Central memory CD8-positive, alpha-beta T cell (primary cell): Measurements from ENCODE around the gene MCCC2.
A peak's percentile ranks its signal among the peaks of the same experiment; 100 is the strongest.
"Not testable (repeated sequence)": the region's sequence is repeated elsewhere in the genome, so short reads cannot be mapped to it uniquely, and the experiment has no call there.

ENCODE experiments used
- ATAC-seq: fragments of 150-1000 bp; cut with Tn5 transposase; replicated peaks from 2 replicates; pipeline ENCODE4 v1.10.0; 2022; ENCODE audit warnings: mild to moderate bottlenecking, moderate FRiP score, moderate number of reproducible peaks; ENCODE audit not compliant: poor library complexity, severe bottlenecking; ENCODE audit errors: extremely low read depth
- DNase-seq, 2 donors: peaks; one replicate each; pipeline ENCODE4 v3.0.0; 2021; ENCODE audit warnings: low spot score in 2 of 2
- H3K27ac Mint-ChIP-seq: one replicate; pipeline ENCODE4 v1.8.0; 2022; ENCODE audit warnings: low read depth, mild to moderate bottlenecking, moderate library complexity, mixed read lengths
- H3K27me3 Mint-ChIP-seq: one replicate; pipeline ENCODE4 v1.8.0; 2022; ENCODE audit warnings: mixed read lengths
- H3K36me3 Mint-ChIP-seq: one replicate; pipeline ENCODE4 v1.8.0; 2022; ENCODE audit warnings: mild to moderate bottlenecking, moderate library complexity, mixed read lengths; ENCODE audit not compliant: insufficient read depth
- H3K4me1 Mint-ChIP-seq: one replicate; pipeline ENCODE4 v1.8.0; 2022; ENCODE audit warnings: mixed read lengths
- H3K4me3 Mint-ChIP-seq: one replicate; pipeline ENCODE4 v1.8.0; 2022; ENCODE audit warnings: mild to moderate bottlenecking, moderate library complexity, mixed read lengths
- H3K9me3 Mint-ChIP-seq: one replicate; pipeline ENCODE4 v1.8.0; 2022; ENCODE audit warnings: mixed read lengths

The MCCC2 gene

DNA sequence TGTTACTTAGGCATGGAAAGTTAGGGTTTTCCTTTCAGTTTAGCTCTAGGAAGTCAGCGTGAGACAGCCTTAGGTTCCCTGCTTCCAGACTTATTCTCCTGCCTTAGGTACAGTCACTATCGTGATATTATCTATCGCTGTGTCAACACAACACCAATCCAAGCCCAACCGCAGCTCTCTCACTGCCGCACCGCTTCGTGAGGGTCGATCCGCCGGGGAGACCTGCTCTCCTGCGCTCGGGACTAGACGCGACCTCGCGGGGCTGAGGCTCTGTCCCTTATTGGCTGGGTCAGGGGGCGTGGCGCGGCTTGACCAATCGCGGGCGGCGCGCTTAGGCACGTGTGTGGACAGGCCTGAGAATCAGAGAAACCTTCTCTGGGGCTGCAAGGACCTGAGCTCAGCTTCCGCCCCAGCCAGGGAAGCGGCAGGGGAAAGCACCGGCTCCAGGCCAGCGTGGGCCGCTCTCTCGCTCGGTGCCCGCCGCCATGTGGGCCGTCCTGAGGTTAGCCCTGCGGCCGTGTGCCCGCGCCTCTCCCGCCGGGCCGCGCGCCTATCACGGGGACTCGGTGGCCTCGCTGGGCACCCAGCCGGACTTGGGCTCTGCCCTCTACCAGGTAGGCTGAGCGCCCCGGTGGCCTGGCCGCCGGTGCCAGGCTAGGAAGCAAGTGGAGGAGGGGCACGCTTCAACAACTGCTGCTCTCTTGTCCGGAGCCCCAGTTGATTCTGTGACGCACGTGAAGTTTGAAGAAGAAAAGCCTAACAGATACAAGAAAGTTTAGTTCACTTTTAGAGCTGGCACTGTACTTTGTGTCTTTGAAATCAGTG lies at the start of gene MCCC2:
MCCC2 (plus strand) TSS at position 400 of the 825 bp plus-strand sequence; CDS start at position 486, 86 bp downstream.
- Mint-ChIP-seq H3K27me3 (no peaks in the 10 kb centered on the region), H3K4me1 (peaks cover 31% of the 10 kb centered on the region), H3K9me3 (no peaks in the 10 kb centered on the region), H3K27ac (peak within 1 kb of the TSS; percentile 99), H3K4me3 (peak within 1 kb of the TSS; percentile 94), H3K36me3 (peaks cover 8% of the 10 kb centered on the region)
- ATAC-seq (peak; percentile 99), DNase-seq (peak; percentile 90 to 94)

DNA sequence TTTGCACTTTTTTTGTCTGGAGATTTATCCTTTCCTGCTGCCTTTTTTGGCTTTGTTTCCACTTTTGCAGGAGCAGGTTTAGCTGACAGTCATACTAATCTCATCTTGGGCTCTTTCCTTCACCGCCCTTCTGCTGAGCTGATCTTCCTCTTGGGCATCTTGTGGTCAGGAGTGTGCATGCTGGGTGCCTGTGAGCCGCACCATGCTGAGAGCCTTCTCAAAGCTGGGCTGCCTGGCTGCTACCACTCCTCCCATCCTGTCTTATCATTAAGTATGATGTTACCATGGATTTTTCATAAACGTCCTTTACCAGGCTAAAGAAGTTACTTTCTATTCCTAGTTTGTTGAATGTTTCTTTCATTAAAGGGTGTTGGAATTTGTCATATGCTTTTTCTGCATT lies 49.5 kb upstream of the MCCC2 start:
- peaks cover 39% of the 10 kb centered on the region for H3K36me3 Mint-ChIP-seq
- no peaks in the 10 kb centered on the region for H3K9me3 Mint-ChIP-seq
- DNase-seq (no peak), ATAC-seq (no peak)
- peak overlapping the region; percentile 82 for H3K27ac Mint-ChIP-seq
- H3K4me3 Mint-ChIP-seq: no peak overlapping the region
- no peaks in the 10 kb centered on the region for H3K27me3 Mint-ChIP-seq
- peaks cover 21% of the 10 kb centered on the region for H3K4me1 Mint-ChIP-seq

DNA sequence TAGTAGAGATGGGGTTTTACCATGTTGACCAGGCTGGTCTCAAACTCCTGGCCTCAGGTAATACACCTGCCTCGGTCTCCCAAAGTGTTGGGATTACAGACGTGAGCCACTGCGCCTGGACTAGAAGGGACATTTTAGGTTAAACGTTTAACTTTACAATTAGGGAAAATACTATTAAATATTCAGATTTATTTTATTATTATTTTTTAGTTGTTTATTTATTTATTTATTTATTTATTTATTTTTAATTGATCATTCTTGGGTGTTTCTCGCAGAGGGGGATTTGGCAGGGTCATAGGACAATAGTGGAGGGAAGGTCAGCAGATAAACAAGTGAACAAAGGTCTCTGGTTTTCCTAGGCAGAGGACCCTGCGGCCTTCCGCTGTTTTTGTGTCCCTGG lies 36.3 kb upstream of the MCCC2 start:
- not testable (repeated sequence) for H3K27me3 Mint-ChIP-seq, H3K4me3 Mint-ChIP-seq
- H3K36me3 Mint-ChIP-seq: peaks cover 50% of the 10 kb centered on the region

DNA sequence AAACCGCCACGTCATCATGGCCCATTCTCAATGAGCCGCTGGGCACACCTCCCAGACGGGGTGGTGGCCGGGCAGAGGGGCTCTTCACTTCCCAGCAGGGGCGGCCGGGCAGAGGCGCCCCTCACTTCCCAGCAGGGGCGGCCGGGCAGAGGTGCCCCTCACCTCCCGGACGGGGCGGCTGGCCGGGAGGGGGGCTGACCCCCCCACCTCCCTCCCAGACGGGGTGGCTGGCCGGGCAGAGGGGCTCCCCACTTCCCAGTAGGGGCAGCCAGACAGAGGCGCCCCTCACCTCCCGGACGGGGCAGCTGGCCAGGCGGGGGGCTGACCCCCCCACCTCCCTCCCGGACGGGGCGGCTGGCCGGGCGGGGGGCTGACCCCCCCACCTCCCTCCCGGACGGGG lies 35.6 kb upstream of the MCCC2 start:
- ATAC-seq, DNase-seq, H3K4me1 Mint-ChIP-seq, H3K27ac Mint-ChIP-seq, H3K9me3 Mint-ChIP-seq, H3K27me3 Mint-ChIP-seq, H3K4me3 Mint-ChIP-seq: not testable (repeated sequence)
- peaks cover 51% of the 10 kb centered on the region for H3K36me3 Mint-ChIP-seq

More for the DNA sequence above, 36.3 kb upstream of the MCCC2 start:
- not testable (repeated sequence) for H3K9me3 Mint-ChIP-seq, DNase-seq, H3K4me1 Mint-ChIP-seq, ATAC-seq, H3K27ac Mint-ChIP-seq

DNA sequence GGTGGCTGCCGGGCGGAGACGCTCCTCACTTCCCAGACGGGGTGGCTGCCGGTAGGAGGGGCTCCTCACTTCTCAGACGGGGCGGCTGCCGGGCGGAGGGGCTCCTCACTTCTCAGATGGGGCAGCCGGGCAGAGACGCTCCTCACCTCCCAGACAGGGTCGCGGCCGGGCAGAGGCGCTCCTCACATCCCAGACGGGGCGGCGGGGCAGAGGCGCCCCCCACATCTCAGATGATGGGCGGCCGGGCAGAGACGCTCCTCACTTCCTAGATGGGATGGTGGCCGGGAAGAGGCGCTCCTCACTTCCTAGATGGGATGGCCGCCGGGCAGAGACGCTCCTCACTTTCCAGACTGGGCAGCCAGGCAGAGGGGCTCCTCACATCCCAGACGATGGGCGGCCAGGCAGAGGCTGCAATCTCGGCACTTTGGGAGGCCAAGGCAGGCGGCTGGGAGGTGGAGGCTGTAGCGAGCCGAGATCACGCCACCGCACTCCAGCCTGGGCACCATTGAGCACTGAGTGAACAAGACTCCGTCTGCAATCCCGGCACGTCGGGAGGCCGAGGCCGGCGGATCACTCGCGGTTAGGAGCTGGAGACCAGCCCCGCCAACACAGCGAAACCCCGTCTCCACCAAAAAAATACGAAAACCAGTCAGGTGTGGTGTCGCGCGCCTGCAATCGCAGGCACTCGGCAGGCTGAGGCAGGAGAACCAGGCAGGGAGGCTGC lies 35.0 kb upstream of the MCCC2 start:
- H3K27ac Mint-ChIP-seq, H3K27me3 Mint-ChIP-seq, DNase-seq, H3K4me1 Mint-ChIP-seq, H3K4me3 Mint-ChIP-seq, H3K9me3 Mint-ChIP-seq, ATAC-seq: not testable (repeated sequence)
- peaks cover 48% of the 10 kb centered on the region for H3K36me3 Mint-ChIP-seq

DNA sequence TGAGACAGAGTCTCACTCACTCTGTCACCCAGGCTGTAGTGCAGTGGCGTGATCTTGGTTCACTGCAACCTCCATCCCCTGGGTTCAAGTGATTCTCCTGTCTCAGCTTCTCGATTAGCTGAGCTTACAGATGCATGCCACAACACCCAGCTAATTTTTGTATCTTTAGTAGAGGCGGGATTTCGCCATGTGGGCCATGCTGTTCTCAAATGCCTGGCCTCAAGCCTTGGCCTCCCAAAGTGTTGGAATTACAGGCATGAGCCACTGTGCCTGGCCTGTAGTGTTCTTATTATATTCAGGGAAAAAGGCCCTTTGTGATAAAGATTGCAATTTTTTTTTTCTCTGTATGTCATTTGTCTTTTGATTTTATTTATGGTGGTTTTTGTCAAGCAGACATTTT lies 24.0 kb upstream of the MCCC2 start:
- Mint-ChIP-seq H3K27me3 (no peaks in the 10 kb centered on the region), H3K27ac (no peak overlapping the region), H3K4me1 (no peaks in the 10 kb centered on the region), H3K4me3 (no peak overlapping the region), H3K9me3 (no peaks in the 10 kb centered on the region), H3K36me3 (peaks cover 31% of the 10 kb centered on the region)
- ATAC-seq (no peak), DNase-seq (no peak)

DNA sequence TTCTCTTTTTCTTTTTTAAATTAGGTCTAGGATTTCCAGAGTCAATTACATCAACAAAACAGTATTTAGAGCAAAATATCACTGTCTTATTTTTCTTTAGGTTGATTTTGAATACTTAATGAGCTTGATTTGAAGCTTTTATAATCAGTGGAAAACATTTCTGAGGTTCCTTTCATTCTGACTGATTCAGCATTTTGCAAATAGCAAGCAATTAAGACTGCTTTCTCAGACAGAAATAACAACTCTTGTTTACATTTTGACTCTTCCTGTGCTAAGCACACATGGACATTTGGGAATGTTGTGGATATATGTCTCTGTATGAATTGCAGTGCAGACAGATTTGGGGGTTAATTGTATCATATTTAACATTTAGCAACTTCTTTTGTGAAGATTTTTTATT lies 22.2 kb upstream of the MCCC2 start:
- no peaks in the 10 kb centered on the region for H3K27me3 Mint-ChIP-seq

DNA sequence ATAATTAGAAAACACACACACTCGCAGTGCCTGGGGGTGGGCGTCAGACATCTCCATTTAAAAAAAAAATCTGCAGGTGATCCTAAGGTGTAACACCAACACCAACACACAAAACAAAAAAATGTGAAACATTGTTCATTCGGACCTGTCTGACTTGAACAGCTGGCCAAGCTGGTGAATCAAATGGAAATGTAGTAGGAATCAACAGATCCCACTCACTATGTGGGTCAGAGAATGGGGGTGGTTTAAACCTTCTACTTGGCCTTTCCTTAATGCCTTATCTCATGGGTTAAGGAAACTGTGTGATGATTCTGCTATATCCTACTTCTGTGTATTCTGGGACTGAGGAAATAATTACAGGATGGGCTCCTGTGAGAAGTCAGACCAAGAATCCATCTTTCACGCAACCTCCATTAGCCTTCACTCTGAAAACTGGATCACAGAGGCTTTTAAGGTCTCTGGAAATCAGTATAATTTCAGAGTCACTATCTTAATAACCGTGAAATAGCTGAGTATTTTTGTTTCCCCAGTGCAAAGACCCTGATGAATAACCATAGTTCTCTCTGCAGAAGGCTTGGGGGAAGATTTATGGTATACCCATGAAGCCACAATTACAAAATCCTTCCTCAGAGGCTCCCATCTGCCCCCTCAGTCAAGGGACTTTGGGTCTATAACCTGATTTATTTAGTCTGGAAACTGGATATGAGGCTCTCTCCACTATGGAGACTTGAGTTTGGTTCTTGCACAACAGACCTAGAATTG lies 17.2 kb upstream of the MCCC2 start:
- DNase-seq (no peak), ATAC-seq (no peak)
- H3K36me3 Mint-ChIP-seq: peaks cover 7% of the 10 kb centered on the region
- no peak overlapping the region for H3K27ac Mint-ChIP-seq
- no peaks in the 10 kb centered on the region for H3K27me3 Mint-ChIP-seq
- no peaks in the 10 kb centered on the region for H3K9me3 Mint-ChIP-seq
- H3K4me3 Mint-ChIP-seq: no peak overlapping the region
- H3K4me1 Mint-ChIP-seq: no peaks in the 10 kb centered on the region

More for the DNA sequence above, 22.2 kb upstream of the MCCC2 start:
- ATAC-seq: no peak
- Mint-ChIP-seq H3K4me3 (no peak overlapping the region), H3K9me3 (no peaks in the 10 kb centered on the region), H3K27ac (no peak overlapping the region), H3K4me1 (no peaks in the 10 kb centered on the region), H3K36me3 (peaks cover 25% of the 10 kb centered on the region)
- DNase-seq: no peak

DNA sequence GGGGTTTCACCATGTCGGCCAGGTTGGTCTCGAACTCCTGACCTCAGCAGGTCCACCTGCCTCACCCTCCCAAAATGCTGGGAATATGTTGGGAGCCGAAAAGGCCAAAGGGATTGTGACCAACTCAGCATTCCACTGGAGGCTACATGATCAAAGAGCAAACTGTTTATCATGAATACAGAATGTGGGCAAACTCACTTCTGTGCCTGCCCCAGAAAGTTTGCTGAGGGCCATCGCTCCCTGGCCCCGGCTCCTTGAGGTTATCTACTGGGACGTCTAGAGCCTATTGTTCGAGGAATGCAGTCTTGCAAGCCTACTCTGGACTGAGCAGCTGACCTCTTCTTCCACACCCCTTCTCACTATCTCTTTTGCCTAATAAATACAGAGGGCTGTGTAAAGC lies 15.3 kb upstream of the MCCC2 start:
- H3K4me1 Mint-ChIP-seq, H3K4me3 Mint-ChIP-seq, ATAC-seq, H3K36me3 Mint-ChIP-seq, H3K27ac Mint-ChIP-seq, DNase-seq, H3K9me3 Mint-ChIP-seq, H3K27me3 Mint-ChIP-seq: not testable (repeated sequence)

DNA sequence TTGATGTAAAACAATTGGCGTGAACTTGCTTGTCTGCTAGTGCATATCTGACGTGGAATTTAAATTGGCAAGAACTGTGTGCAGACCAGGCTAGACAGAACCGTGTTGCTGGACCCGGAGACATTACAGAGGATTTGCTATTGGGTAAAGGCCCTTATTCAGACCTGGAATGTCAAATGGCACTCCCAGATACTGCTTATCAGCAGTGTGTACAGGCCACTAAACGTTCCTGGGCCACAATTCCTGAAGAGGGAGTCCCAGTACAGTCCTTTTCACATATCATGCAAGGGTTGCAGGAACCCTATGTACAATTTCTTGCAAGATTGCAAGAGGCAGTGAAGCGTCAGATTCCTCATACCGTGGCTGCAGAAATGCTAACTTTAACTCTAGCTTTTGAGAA lies 13.5 kb upstream of the MCCC2 start:
- no peak overlapping the region for H3K27ac Mint-ChIP-seq
- no peak for DNase-seq
- H3K4me1 Mint-ChIP-seq: no peaks in the 10 kb centered on the region

DNA sequence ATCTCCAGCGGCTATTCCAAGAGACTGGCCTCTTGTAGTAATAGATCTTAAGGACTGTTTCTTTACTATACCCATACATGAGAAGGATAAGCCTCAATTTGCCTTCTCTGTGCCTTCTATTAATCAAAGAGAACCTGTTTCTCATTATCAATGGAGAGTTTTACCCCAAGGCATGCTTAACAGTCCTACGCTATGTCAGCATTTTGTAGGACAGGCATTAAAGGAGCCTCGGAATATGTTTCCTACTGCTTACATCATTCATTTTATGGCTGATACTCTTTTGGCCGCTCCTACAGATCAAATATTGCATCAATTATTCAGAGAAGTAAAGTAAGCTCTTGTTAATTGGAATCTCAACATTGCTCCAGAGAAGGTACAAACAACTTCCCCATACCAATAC lies 11.6 kb upstream of the MCCC2 start:
- DNase-seq, H3K4me1 Mint-ChIP-seq, H3K9me3 Mint-ChIP-seq, H3K27ac Mint-ChIP-seq, H3K36me3 Mint-ChIP-seq, ATAC-seq, H3K4me3 Mint-ChIP-seq, H3K27me3 Mint-ChIP-seq: not testable (repeated sequence)

More for the DNA sequence above, 13.5 kb upstream of the MCCC2 start:
- Mint-ChIP-seq H3K4me3 (no peak overlapping the region), H3K27me3 (no peaks in the 10 kb centered on the region), H3K9me3 (no peaks in the 10 kb centered on the region), H3K36me3 (peaks cover under 1% of the 10 kb centered on the region)
- ATAC-seq: no peak

DNA sequence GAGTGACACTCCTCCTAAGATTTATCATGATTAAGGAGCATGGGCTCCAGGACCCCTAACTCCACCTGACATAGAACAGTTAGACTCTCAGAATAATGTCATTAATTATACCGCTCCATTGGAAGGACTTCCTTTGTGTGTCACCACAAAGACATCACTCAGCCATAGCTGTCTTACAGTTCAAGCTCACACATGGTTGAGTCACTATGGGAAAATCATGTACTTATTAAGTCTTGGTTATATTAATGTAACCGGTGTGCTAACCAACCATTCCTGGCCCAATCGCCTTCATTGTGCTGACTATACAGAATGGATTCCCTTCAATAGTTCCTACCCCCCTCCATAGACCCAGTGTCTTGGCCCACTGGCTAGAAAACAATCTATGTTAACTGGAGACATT lies 10.9 kb upstream of the MCCC2 start:
- ATAC-seq (no peak), DNase-seq (no peak)
- Mint-ChIP-seq H3K4me1 (no peaks in the 10 kb centered on the region), H3K36me3 (no peaks in the 10 kb centered on the region), H3K27ac (no peak overlapping the region), H3K27me3 (no peaks in the 10 kb centered on the region), H3K4me3 (no peak overlapping the region), H3K9me3 (no peaks in the 10 kb centered on the region)
